HEK293T (cell line): ENCODE measurements around the gene MATN3.

Source experiments
- CTCF ChIA-PET: fragments of 350-600 bp; formaldehyde crosslinking; extraction: SDS; loops from one replicate; lab custom pipeline; 2021; ENCODE audit warnings: antibody characterized with exemption, inconsistent platforms; lab: Yijun Ruan, JAX
- POLR2A ChIA-PET: fragments of 350-600 bp; formaldehyde crosslinking; extraction: SDS; loops from one replicate; lab custom pipeline; 2020; ENCODE audit warnings: antibody characterized with exemption, inconsistent platforms; lab: Yijun Ruan, JAX
- DNase-seq: peaks from one replicate; pipeline ENCODE4 v3.0.0; 2012; ENCODE audit warnings: mixed read lengths; ENCODE audit errors: extremely low spot score
- ARNT ChIP-seq: fragments of 450-650 bp; IDR thresholded peaks from 2 replicates; pipeline ENCODE4 v1.6.1; 2017; ENCODE audit warnings: mild to moderate bottlenecking
- BHLHE40 ChIP-seq: fragments of 450-650 bp; IDR thresholded peaks from 2 replicates; pipeline ENCODE4 v1.6.1; 2016; ENCODE audit warnings: mild to moderate bottlenecking, moderate library complexity, borderline replicate concordance
- CTBP1 ChIP-seq: fragments of 450-650 bp; IDR thresholded peaks from 2 replicates; pipeline ENCODE4 v1.6.1; 2016; ENCODE audit warnings: borderline replicate concordance
- ELF4 ChIP-seq: fragments of 450-650 bp; IDR thresholded peaks from 2 replicates; pipeline ENCODE4 v1.6.1; 2017; ENCODE audit warnings: antibody characterized with exemption
- FOXA1 ChIP-seq: fragments of 450-650 bp; IDR thresholded peaks from 2 replicates; pipeline ENCODE4 v1.6.1; 2016; ENCODE audit warnings: mild to moderate bottlenecking
- FOXK2 ChIP-seq: fragments of 450-650 bp; IDR thresholded peaks from 2 replicates; pipeline ENCODE4 v1.6.1; 2016; ENCODE audit warnings: mild to moderate bottlenecking
- FOXM1 ChIP-seq: fragments of 450-650 bp; IDR thresholded peaks from 2 replicates; pipeline ENCODE4 v1.6.1; 2017; ENCODE audit warnings: mild to moderate bottlenecking, borderline replicate concordance
- HDGF ChIP-seq: fragments of 450-650 bp; IDR thresholded peaks from 2 replicates; pipeline ENCODE4 v1.6.1; 2017; ENCODE audit warnings: antibody characterized with exemption, borderline replicate concordance
- L3MBTL2 ChIP-seq: fragments of 450-650 bp; conservative IDR thresholded peaks from 2 replicates; pipeline ENCODE4 v1.6.1; 2016; ENCODE audit warnings: mild to moderate bottlenecking
- LEF1 ChIP-seq: fragments of 450-650 bp; IDR thresholded peaks from 2 replicates; pipeline ENCODE4 v1.6.1; 2017; ENCODE audit warnings: mild to moderate bottlenecking, borderline replicate concordance
- NFRKB ChIP-seq: fragments of 450-650 bp; IDR thresholded peaks from 2 replicates; pipeline ENCODE4 v1.6.1; 2016; ENCODE audit warnings: mild to moderate bottlenecking, moderate library complexity
- SP1 ChIP-seq: fragments of 450-650 bp; IDR thresholded peaks from 2 replicates; pipeline ENCODE4 v1.6.1; 2017
- SUZ12 ChIP-seq: fragments of 450-650 bp; IDR thresholded peaks from 2 replicates; pipeline ENCODE4 v1.6.1; 2016; ENCODE audit warnings: mild to moderate bottlenecking
- TARDBP ChIP-seq: fragments of 450-650 bp; IDR thresholded peaks from 2 replicates; pipeline ENCODE4 v1.6.1; 2016
- ZNF384 ChIP-seq: fragments of 450-650 bp; IDR thresholded peaks from 2 replicates; pipeline ENCODE4 v1.6.1; 2016
- TF ChIP-seq, protein P1 (sequence below): fragments of 450-650 bp; IDR thresholded peaks from 2 replicates; pipeline ENCODE4 v1.6.1; 2016

MATN3 gene

DNA sequence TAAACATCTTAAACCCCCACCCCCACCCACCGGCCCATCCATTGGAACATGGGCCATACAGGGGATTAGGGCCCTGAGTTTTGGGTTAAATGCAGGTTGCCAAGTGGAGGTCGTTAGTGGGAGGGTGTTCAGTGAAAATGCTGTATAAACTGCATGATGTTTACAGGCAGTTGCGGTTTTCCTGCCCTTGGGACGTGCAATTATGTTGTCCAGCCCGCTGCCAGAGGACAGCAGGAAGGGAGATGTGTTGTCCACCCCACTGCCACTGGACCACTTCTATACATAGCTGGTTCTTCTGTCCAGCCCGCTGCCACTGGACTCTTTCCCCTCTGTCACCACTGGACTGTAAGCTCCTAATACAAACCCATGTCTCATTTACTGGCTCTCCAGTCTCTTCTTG is 41.7 kb upstream of the MATN3 start:
- ChIA-PET CTCF (no interaction called here), POLR2A (no interaction called here)
- TF ChIP-seq FOXM1 (no peak), ARNT (no peak), FOXK2 (no peak), HDGF (no peak)
- DNase-seq, result no peak

DNA sequence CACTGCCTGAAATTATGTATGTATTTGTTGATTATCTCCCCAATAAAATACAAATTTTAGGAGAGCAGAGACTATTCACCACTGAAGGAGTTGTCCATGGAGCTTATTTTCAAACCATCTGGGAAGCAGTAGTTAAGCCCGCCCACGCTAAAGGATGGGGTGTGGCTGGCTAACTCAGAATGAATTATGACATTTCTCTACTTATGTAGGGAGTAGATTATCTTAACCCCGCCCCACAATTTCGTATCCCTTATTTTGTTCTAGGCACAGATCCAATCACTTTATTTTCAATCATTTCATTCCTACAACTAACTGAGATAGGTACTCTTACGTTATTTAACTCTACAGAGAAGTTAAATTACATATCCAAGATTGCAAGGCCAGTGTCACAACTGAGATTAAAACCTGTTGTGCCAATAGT is 40.4 kb upstream of the MATN3 start:
- TF ChIP-seq ELF4 (no peak), SUZ12 (no peak), CTBP1 (no peak), L3MBTL2 (no peak), ZNF384 (no peak)
- TF ChIP-seq, protein P1, sequence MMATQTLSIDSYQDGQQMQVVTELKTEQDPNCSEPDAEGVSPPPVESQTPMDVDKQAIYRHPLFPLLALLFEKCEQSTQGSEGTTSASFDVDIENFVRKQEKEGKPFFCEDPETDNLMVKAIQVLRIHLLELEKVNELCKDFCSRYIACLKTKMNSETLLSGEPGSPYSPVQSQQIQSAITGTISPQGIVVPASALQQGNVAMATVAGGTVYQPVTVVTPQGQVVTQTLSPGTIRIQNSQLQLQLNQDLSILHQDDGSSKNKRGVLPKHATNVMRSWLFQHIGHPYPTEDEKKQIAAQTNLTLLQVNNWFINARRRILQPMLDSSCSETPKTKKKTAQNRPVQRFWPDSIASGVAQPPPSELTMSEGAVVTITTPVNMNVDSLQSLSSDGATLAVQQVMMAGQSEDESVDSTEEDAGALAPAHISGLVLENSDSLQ, result peak; percentile 90
- DNase-seq, result peak; percentile 39
- POLR2A ChIA-PET, result interaction anchor here (0.9 to 3.1 kb wide), 5 partner anchors 9 to 42 kb away, joined by 3 to 25 read pairs (median 6); no protein-coding TSS in a partner anchor
- CTCF ChIA-PET, result interaction anchor here (0.6 to 2.4 kb wide), 2 partner anchors 38 to 1390 kb away, joined by 3 to 10 read pairs; no protein-coding TSS in a partner anchor

DNA sequence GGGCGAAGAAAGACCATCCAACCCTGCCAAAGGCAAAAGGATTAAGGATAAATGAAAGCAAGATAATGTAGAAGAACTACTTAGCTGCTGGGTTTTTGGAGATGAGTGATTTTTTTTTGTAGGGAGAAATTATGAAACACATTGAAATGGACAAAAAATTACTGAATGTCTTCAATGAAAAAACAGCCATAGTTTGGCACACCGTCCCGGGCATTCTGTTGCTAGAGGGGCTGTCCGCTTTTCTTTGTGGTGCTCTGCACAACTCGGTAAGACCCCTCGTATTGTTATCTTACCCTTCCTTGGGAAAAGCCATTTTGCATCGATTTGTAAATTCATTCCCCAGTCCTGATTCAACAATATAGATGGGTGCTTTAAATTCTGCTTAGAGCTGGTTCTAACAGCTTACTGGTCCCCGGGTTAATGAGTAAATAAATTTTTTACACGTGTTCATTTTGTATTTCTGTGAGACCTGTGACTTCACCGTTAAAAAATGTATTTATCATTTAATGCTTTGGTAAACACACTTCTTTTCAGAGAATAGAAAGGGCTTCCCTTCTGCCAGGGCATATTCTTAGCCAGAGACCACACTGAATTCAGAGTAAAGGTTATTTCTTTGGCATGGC is 39.9 kb upstream of the MATN3 start:
- DNase-seq, result no peak
- ChIA-PET POLR2A (interaction anchor here (0.9 to 3.1 kb wide), 6 partner anchors 10 to 42 kb away, joined by 3 to 25 read pairs (median 5); no protein-coding TSS in a partner anchor), CTCF (interaction anchor here (0.6 to 2.4 kb wide), 2 partner anchors 37 to 1389 kb away, joined by 3 to 10 read pairs; no protein-coding TSS in a partner anchor)
- TF ChIP-seq FOXK2 (no peak), LEF1 (no peak), ELF4 (no peak), FOXA1 (no peak), L3MBTL2 (no peak), BHLHE40 (no peak), TARDBP (no peak), SUZ12 (no peak), FOXM1 (no peak), ARNT (no peak), CTBP1 (no peak), HDGF (no peak), SP1 (no peak), NFRKB (no peak), ZNF384 (no peak)
- TF ChIP-seq, protein P1, result no peak

DNA sequence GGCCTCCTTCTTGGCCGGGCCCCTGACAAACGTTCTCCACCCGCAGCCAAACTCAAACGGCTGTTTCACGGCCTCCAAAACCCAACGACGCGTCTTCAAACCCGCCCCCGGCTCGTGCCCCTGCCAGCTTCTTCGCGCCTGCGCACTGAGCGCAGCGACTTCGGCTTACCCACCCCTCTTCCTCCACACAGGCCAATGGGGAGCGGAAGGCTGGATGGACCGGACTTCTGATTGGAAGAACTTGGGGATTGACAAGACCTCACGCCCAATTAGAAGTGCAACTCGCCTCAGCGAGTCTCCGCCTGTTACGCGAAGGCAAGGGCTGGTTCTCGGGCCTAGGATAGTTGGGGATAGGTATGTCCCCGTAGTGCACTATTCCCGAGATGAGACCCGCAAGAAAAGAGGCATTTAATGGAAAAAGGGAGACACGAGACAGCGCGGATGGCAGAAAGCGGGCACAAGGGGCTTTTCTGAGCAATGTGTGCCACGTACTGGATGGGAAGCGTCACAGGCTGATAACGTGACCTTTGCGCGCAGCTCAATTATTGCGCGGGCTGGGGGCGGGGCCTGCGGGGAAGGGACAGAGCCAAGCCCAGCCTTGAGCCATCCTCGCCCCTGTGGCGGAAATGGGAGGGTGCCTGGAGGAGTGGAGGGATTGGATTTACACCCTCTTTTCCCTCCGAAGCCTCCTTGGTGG is 39.2 kb upstream of the MATN3 start, which contains the start of gene LAPTM4A:
TSS of gene LAPTM4A (minus strand) at position 97 of the 697 bp plus-strand sequence. CDS start 108 bp downstream, outside the sequence.
- POLR2A ChIA-PET, result interaction anchor here (1.0 to 3.1 kb wide), 8 partner anchors 9 to 43 kb away, joined by 4 to 25 read pairs (median 6); no protein-coding TSS in a partner anchor
- TF ChIP-seq L3MBTL2 (peak; percentile 87), BHLHE40 (no peak)
- TF ChIP-seq, protein P1, result peak; percentile 99
- DNase-seq, result peak; percentile 95
- CTCF ChIA-PET, result interaction anchor here (2.4 kb wide), 1 partner anchor 37 kb away, joined by 10 read pairs; no protein-coding TSS in a partner anchor

DNA sequence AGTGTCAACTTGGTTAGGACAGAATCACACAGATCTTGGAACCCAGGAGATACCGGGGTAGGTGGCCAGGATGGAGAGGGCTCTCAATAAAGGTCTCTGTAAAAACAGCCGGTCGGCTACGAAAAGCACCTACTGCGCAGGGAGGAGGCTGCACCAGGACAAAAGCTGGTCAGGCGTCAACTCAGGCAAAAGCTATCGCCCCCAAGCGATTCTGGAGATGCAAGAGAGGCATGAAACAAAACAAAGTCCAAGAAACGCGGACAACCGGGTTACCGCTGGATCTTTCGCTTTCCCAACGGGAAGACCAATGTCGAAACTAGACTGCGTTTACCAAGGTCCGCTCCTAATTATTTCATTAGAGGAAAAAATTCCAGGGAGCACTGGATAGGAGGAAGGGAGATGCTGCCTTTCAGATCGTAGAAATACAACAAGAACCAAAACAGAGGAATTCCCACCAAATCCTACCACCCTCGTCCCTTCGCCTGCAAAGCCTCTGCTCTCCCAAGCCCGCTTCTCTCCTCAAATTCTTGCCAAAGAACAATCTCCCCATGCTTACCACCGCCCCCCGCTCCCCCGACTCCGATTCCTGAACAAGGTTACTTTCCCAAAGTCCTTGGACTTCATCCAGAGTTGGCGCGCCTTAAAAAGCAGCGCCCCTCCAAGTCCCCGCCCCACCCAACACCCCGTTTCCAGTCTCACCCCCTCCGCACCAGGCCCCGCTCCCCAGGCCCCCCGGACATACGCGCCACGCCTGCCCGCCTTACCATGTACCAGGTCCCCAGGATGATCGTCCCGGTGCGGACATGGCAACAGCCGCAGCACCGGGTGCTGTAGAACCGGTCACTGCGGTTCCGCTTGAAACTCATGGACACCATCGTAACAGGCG is 38.4 kb upstream of the MATN3 start:
- TF ChIP-seq, protein P1, result no peak
- TF ChIP-seq SP1, result no peak
- no peak for TF ChIP-seq BHLHE40
- TF ChIP-seq FOXA1, result no peak
- TF ChIP-seq LEF1, result no peak
- no peak for TF ChIP-seq NFRKB
- TF ChIP-seq SUZ12, result no peak
- TF ChIP-seq ARNT, result no peak
- ChIA-PET CTCF (interaction anchor here (2.4 kb wide), 1 partner anchor 36 kb away, joined by 10 read pairs; no protein-coding TSS in a partner anchor), POLR2A (interaction anchor here (0.7 to 3.1 kb wide), 9 partner anchors 8 to 64 kb away, joined by 3 to 25 read pairs (median 5); no protein-coding TSS in a partner anchor)
- DNase-seq, result peak; percentile 55
